HuH-7.5 (cell line): ENCODE measurements around the gene NKG7.
A peak's percentile ranks its signal among the peaks of the same experiment; 100 is the strongest.

Experiments
- DNase-seq: peaks from one replicate; pipeline ENCODE4 v3.0.0; 2011; ENCODE audit warnings: low spot score

Gene NKG7

DNA sequence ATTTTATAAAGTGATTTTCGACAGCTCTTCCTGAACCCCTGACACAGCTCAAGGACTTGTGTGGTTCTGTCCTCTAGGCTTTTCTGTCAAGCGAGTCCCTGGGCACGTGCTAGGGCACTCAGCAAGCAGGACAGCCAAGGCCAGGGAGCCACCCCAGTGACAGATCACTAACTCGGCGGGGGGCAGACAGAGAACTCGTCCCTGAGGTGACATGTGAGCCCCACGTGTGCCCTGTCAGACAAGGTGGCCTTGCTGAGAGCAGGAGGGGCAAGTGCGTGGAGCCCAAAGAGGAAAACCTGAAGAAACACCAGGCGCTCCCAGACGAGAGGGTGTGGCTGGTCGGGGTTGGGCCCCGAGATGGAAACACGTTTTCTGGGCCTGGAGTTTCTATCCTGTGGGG is 11.2 kb downstream of the NKG7 start:
- DNase-seq: no peak

DNA sequence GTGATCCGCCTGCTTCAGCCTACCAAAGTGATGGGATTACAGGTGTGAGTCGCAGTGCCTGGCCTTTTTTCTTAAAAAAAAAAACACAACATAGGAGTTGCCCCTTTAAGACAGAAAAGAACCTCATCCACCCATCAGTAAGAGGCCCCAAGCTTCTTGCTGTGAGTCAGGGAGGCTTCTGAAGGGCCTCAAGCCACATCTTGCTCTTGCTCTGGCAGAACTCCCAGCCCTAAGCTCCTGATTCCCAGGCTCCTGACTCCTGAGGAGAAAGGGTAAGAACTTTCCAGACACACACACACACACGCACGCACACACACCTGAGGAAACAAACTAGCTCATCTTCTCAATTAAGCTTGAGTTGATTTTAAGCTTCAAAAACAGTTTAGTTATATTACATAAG is 13.2 kb downstream of the NKG7 start:
- no peak for DNase-seq

DNA sequence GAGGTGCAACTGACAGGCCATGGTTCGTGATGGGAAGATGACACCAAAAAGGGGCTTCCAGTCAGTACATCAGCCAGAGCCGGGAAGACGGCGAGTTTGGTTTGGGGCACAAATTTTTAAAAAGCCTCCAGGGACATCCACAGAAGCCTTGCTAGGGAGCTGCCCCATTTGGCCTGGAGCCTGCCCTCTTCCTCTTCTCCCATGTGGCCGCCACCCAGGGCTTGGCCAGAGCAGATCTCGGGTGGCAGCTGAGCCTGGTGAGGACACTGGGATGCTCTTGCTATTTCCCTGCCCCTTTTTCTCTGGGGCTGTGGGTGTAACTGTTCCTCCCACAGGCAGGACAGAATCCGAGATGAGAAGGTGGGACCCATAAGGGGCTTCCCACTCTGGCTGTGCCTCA is 14.5 kb downstream of the NKG7 start:
- no peak for DNase-seq

DNA sequence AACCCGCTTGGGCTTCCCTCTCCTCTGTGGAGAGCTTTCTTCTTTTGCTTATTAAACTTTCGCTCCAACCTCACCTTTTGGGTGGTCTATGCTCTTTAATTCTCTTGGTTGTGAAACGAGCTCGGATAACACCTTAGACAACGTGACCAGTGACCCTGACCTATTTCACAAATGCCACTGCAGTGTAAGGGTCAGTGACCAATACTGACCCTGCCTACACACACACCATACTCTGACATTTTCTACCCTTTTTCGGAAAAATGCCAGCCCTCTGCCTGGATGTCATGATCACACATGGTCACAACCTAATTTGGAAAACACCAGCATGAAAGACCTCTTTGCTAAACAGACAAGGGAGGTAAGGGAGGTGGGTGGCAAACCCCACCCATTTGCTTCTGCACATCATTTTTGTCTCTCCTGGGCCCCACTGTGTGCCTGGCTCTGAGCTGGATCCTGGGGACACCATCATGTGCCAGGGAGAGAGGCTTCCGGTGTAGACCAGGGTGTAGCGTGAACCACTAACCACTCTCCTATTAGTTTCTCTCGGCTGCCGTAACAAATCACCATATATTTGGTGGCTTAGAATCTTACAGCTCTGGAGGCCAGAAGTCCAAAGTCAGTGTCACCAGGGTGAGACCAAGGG is 16.2 kb downstream of the NKG7 start:
- no peak for DNase-seq

DNA sequence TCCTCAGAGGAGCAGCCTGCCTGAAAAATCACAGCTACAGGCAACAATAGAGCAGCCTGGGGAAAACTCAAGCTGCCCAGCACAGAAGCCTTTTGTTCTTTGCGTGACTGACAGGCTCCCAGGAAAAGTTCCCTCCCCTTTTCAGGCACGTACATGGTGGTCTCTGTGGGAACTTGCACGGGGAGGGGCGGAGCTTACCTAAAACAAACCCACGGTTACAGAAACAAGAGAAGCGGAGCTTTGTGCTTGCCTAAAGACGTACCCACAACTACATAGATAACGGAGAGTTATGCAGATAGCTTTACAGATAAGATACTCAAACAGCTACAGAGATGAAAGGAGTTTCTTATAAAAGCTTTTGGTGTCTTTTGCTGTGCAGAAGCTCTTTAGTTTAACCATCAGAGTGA is 17.7 kb downstream of the NKG7 start:
- no peak for DNase-seq

DNA sequence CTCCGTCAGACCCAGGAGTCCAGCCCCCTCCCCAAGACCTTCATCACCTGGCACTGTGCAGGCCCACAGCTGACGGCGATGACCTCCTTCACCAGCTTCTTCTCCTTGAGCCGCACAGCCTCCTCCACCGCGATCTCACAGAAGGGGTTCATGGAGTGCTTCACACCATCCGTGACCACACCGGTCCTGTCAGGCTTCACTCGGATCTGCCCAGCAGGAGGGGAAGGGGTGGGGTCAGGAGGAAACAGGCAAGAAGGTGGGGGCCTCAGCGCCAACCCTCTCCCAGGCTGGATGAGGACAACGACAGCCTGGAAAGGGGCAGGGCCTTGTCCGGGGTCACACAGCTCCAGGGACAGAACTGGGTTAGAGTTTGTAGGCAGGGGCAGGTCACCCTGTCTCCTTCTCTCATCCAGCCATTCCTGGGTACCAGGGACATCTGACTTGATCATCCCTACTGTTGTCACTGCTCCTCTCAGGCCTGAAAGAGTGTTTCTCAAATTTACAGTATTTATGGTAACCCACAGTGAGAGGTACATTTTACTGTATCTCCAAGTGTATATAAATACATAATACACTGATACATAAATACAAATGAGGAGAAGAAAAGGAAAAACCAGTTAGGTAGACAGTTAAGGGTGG is 18.2 kb downstream of the NKG7 start:
- no peak for DNase-seq

DNA sequence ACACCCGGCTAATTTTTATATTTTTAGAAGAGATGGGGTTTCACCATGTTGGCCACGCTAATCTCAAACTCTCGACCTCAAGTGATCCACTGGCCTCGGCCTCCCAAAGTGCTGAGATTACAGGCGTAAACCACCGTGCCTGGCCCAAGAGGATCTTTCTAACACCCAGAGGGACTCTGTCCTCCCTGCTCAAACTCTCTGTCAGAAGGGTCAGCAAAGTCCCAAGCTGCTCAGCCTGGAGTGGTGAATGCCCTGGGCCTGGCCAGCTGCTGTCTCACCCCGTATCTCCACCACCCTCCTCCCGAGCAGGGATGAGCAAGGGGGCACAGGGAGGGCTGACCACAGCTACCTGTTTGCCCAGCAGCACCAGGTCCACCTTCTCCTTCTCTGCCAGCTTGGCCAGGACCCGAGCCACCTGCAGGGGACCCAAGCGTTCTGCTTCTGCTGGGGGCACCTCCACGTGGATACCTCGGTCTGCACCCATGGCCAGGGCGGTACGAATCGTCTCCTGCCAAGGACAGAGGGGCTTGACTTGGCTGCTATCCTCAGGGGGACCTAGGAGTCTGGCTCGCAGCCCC is 19.6 kb downstream of the NKG7 start:
- DNase-seq: no peak

DNA sequence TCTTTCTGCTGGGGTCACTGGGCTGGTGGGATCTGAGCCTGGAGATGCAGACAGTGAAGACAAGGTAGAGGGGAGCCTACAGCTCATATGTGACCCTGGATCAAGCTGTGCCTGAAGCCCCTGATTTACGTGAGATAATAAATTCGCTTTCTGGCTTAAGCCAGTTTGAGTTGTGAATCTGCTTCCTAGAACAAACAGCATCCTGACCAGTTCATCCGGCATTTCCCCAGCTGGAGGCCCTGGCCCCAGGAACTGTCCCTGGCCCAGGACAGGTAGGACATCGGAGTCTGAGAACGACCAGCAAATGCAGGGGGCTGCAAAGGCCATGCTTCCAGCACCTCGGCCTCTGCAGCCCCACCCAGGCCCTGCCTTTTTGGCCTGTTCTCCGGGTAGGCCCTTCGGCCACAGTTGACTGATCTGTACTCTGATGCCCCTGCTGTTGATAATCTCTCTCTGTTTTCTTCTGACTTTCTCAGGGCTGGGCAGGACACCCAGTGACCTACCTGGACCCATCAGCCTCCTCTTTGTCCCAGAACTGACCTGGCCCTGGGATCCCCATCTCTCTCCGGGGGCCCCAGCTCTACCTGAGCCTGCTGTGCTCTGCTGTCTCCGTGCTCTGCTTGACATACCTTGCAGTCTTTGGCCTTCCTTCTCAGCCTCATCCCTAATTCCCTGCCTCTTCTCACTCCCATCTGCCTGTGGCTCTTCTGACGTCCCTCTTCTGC is 21.0 kb downstream of the NKG7 start:
- DNase-seq: no peak

DNA sequence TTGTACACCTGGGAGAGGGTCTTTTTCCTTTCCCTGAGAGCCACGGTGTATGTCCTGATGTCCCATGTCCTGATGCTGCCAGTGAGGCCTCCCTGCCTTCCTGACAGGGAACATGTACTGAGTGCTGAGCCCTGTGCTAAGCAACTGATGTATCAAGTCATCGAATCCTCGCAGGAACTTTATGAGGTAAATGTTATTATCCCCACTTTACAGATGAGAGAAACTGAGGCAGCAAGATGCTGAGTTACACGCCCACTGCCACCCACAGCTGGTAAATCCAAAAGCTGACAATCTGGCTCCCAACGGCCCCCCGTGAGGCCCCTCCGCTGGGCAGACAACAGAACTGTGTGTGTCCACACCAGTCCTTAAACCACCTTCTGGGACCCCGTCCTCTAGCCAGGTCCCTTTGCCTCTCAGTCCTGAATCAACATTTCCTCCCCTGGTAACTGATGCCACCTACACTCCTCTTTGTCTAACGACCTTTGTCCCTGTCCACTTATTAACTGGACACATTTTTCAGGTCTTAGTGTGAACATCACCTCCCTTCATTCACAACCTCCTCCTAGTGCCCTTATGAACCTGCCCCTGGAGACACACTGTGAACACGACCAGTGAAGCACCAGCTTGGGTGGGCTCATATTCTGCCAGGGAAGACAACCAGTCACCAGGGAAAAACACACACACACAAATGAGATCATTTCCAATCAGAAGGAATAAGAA is 25.1 kb downstream of the NKG7 start:
- DNase-seq: no peak

DNA sequence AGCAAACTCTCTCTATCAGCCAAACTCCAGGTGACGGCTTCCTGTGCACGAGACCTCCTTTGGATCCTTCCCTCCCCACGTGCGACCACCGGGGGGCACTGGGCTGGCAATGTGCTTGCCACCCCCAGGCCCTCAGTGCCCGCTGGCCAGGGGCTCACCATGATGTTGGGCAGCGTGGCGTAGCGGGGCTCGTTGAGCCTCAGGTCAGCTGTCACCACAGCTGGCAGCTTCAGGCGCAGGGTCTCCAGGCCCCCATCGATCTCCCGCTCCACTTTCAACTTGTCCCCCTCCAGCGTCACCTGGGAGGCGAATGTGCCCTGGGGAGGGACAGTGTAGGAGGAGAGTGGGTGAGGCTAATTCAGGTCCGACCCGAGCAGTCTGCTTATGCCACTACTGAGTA is 25.7 kb downstream of the NKG7 start:
- no peak for DNase-seq

DNA sequence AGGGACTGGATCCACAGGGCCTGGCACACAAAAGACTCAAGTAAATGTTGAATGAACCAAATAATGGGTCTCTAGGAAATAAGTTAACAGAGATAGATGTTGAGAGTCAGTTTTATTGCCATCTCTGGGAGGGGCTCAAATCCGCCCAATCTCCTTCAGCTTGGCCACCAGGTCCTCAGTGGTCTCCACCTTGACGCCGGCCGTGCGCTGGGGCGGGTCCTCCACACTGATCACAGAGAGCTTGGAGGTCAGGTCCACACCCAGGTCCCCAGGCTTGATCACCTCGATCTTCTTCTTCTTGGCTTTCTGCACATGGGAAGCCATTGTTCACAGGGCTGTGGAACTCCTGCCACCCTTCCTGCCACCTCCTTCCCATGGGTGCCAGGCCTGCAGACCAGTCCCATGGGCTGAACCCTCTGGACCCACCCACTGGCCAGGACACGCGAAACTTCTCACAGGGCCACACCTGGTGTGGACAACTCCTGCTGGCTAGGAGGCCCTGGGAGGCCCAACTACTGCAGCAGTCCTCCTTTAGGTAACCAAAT is 27.3 kb downstream of the NKG7 start:
- no peak for DNase-seq

DNA sequence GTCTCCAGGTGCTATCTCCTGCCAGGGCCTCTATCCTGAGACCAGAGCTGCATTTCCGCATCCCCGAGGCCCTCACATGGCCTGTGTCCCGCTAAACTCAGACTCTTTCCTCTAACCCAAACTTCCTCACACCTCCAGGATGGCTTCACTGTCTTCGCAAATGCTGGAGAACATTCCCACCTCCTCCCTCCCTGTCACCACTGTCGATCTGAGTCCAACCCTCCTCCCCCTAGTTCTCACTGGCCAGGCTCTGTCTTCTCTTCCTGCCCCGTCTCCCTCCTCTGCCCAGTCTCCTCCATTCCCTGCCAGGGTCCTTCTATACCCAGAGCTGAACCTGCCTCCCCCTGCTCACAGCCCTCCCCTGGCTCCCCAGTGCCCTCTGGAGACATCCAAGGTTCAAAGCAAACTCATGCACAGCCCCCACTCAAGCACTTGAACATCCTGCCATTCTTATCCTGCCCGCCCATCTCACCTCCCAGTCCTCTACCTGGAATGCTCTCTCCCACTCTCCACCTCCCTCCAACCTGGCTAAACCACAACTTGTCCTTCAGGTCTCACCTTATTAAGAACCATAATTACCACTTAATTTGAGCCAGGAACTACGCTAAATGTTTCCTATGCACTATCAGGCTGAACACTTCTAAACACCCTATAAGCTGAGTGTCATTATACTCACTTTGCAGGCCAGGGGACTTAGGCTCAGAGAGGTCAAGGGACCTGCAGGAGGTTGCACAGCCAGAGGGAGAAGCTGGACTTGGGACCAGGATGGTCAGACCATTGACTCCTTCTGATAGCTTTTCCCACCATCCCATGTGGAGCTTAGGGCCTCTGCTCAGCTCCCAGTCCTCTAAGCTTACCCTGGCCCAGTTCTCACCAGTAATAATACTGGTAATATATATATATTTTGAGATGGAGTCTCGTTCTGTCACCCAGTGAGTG is 29.6 kb downstream of the NKG7 start:
- no peak for DNase-seq

DNA sequence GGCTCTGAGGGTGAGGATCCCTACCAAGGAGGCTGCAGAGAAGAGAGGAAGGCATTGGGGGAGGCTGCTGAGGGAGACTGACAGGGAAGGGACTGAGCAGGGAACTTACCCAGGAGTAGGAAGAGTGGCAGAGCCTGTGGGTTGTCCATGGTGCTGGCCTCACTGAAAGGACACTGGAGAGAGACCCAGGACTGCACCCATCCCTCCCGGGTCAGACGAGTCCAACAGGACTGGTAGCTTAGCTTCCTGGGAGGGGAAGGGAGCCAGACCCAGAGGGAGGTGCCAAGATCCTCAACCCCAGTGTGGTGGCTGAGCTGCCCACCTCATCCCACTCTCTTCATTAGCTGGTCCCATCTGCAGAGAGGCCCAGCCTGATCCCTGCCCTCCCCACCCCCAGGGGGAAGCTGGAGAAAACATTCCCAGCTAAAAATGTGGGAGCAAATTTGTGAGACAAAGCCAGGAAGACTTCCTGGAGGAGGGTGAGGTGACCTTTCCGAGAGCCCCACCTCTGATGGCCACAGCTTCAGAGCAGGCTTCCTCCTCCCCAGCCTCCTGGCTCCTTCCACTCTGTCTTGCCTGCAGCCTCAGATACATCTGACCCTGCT is 30.4 kb downstream of the NKG7 start, which contains the start of gene VSIG10L:
Gene VSIG10L (minus strand): TSS at position 164 of the 605 bp plus-strand sequence. CDS start 15 bp downstream, at position 149.
- no peak for DNase-seq

DNA sequence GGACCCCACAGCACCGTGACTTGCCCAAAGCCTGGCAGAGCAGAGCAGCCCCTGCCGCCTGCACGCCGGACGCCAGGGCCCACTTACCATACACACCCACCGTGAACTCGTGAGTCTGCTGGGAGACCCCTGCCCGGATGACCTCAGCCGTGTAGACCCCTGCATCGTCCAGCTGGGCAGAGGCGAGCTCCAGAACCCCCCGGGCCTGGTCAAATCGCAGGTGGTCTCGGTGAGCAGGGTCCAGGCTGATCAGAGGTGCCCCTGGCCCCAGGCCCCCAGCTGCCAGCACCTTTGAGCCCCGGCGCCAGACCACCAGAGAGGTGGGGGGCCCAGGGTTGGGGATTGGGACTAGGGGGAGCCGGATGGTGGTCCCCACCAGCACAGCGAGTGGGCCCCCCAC is 31.4 kb downstream of the NKG7 start:
- DNase-seq: no peak

DNA sequence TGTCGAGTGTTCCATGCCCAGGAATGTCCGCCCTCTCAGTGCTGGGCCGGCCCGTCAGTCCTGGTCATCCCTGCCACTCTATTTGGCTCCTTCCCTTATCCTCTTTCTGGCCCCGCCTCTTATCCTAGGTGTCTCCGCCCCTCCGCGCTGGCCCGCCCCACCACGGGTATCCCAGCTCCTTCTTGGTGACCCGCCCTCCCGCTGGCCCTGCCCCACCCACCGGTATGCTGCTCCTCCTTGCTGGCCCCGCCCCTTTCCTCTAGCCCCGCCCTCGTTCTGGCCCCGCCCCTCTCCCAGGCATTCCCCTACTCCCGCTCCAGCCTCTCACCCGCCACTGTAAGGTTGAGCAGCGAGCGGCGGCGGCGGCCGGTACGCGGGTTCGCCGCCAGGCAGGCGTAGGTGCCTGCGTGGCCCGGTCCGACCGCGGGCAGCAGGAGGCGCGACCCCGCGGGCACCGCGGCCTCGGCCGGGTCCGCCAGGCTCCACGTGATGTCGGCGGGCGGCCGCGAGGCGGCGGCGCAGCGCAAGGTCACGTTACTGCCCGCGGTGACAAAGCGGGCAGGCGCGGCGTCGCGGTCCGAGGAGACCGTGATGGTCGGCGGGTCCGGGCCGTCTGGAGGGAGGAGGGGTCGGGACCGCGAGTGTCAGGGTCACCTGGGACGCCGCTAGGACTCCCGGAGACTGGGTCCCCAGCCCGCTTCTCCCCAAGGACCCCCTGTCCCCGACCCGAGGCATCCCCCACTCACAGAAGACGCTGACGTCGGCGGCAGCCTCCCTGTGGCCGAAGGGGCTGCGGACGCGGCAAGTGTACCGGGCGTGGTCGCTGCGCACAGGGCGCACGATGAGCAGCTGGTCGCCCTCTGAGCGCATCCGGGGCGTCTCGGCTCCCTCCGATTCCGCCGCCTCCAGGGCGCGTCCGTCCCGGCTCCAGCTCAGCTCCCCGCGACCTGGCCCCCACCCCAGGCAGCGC is 32.5 kb downstream of the NKG7 start:
- DNase-seq: peak; percentile 94

DNA sequence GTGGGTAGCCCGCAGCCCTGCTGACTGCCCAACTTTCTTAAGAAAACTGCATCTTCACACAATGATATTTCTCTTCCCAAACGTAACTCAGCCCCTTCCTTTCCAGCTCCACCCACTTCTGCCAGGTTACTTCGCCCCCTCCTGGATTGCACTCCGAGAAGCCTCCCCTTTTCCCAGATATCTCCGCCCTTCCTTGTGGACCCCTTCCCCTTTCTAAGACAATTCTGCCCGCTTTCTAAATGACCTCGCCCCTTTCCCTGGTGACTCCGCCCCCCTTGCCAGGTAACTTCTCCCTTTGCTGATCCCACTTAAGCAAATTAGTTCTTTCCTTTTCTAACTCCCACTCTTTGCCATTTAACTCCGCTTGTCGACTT is 33.2 kb downstream of the NKG7 start:
- no peak for DNase-seq

DNA sequence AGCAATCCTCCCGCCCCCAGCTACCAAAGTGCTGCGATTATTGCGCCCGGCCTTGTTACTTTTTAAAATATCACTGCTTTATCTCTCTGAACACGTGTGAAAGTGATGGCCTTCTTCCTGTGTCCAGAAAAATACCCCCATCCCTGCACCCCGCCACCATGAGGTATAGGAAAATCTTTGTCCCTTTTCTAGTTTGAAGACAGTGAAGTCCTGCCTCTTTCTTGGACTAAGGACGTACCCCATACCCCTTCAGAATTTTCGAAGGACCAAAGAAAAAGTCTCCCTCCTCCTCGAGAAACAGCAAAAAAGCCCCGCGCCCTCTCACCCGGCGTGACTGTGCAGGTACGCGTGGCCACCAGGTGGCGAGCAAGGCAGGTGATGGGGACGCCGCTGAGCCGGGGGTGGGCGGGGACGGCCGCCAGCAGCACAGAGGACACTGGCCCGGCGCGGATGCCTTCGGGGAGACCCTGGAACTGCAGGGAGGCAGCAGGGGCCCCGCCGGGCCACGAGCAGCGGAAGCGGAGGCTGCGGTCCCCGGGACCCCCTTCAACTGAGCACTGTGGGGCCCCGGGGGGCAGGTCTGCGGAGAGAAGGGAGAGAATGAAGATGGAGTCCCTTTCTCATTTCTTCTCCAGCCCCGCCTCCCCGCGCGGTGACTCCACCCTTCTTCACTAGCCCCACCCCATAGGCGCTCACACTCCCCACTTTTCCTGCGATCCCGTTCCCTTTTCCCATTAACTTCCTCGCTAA is 33.7 kb downstream of the NKG7 start:
- DNase-seq: peak; percentile 96

DNA sequence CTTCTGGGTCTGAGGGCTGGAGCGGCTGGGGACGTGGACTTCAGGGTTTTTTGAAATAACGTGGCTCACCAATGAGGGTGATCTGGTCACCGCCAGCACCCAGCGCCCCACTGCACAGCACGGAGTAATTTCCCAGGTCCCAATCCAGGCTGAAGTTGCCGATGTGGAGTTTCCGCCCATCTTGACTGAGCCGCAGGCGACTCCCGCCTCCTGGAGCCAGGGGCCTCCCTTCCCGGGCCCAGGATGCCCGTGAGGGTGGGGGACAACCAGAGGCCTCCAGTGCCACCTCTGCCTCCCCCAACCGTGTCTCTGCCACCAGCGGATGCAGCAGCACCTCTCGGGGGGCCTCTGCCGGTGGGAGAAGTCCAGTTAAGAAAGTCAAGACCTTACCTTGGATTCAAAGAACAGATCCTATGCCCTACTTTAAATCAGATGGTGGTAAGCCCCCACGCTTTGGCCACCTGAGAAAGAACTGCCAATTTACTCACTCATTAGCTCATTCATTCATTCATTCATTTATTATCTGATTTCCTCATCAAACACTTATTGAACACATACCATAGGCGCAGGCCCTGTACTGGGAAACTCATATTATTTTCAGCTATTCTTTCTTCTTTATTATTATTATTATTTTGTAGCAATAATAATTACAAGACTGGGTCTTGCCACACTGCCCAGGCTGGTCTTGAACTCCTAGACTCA is 34.4 kb downstream of the NKG7 start:
- no peak for DNase-seq
